HG03354 (cell line): ENCODE results near the gene NADSYN1.

Source experiments
- ATAC-seq: cut with Tn5 transposase; IDR thresholded peaks from one replicate; pipeline ENCODE4 v1.9.1; 2021; ENCODE audit warnings: mild to moderate bottlenecking; ENCODE audit not compliant: unreplicated experiment, poor library complexity, severe bottlenecking

Gene NADSYN1

GRCh38 chr11:71432761-71433647 lies 20.0 kb upstream of the NADSYN1 start:
- ATAC-seq = no peak

GRCh38 chr11:71433648-71434450 lies 19.2 kb upstream of the NADSYN1 start:
- ATAC-seq = no peak

GRCh38 chr11:71434576-71435130 lies 18.4 kb upstream of the NADSYN1 start:
- no peak for ATAC-seq

- no peak for ATAC-seq
These were observed 17.6 kb upstream of the NADSYN1 start for GRCh38 chr11:71435278-71435951.

GRCh38 chr11:71436861-71437260 lies 16.1 kb upstream of the NADSYN1 start:
- no peak for ATAC-seq

- no peak for ATAC-seq
These were observed 15.6 kb upstream of the NADSYN1 start for GRCh38 chr11:71437399-71437798.

- ATAC-seq = no peak
These were observed 15.1 kb upstream of the NADSYN1 start for GRCh38 chr11:71437879-71438278.

- no peak for ATAC-seq
These were observed 14.4 kb upstream of the NADSYN1 start for GRCh38 chr11:71438650-71439049.

GRCh38 chr11:71440021-71440755 lies 12.8 kb upstream of the NADSYN1 start:
- no peak for ATAC-seq

GRCh38 chr11:71441251-71441650 lies 11.8 kb upstream of the NADSYN1 start:
- no peak for ATAC-seq

GRCh38 chr11:71442123-71442522 lies 10.9 kb upstream of the NADSYN1 start:
- no peak for ATAC-seq

- ATAC-seq = no peak
These were observed 10.1 kb upstream of the NADSYN1 start for GRCh38 chr11:71442880-71443279.

GRCh38 chr11:71443736-71444445 lies 9.1 kb upstream of the NADSYN1 start:
- ATAC-seq = no peak

- ATAC-seq = no peak
These were observed 8.2 kb upstream of the NADSYN1 start for GRCh38 chr11:71444811-71445210.

GRCh38 chr11:71446150-71446549 lies 6.9 kb upstream of the NADSYN1 start:
- ATAC-seq = no peak

- no peak for ATAC-seq
These were observed 5.9 kb upstream of the NADSYN1 start for GRCh38 chr11:71446942-71447688.

- ATAC-seq = peak; percentile 23
These were observed 5.2 kb upstream of the NADSYN1 start for GRCh38 chr11:71447791-71448256.
